Activated CD8-positive, alpha-beta memory T cell treated with anti-CD3 and anti-CD28 coated beads for 4 hours (primary cell): ENCODE results near the gene SLC49A3.
"Not testable (repeated sequence)": the region's sequence is repeated elsewhere in the genome, so short reads cannot be mapped to it uniquely, and the experiment has no call there.

Experiments
- DNase-seq, 2 donors: peaks; one replicate each; pipeline ENCODE4 v3.0.0-alpha.2; 2020; ENCODE audit warnings: low read depth in 2 of 2

The SLC49A3 gene

DNA sequence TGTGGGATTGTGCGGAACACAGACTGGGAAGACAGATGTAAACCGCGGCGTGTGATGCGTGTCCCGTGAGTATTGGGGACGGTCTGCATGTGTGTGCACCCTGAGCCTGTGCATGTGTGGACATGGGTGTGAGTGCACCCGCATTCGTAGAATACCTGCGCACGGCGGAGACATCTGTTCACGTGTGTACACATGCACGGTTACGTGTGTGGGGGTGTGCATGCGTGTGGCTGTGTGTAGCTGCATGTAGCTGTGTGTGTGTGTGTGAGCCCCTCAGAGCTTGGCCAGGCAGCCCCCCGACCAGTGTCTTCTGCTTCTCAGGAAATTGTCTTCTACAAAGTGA is 34.5 kb downstream of the SLC49A3 start:
- DNase-seq: no peak

DNA sequence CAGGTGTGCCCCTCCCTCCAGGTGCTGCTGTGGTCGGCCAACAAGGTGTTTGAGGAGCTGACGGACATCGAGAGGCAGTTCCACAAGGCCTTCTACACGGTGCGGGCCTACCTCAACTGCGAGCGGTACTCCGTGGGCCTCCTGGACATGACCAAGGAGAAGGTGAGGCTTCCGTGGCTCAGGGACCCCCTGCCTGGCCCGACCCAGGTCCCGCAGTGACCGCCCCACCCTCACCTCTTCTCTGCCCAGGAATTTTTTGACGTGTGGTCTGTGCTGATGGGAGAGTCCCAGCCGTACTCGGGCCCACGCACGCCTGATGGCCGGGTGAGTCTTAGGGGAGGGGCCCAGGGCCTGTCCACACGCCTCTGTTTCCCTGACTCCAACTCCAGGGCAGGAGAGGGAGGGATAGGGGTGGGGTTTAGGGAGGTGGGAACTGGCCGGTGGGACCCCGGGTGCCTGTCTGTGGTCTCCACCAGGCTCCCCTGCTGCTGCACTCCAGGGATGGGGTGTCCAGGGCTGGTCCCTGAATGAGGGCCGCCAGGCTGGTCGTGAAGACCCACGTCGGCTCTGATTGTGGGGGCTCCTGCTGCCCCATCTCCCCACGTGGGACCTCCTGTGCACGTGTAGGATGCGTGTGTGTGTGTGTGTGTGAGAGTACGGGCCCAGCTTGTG is 35.0 kb downstream of the SLC49A3 start:
- DNase-seq: no peak

DNA sequence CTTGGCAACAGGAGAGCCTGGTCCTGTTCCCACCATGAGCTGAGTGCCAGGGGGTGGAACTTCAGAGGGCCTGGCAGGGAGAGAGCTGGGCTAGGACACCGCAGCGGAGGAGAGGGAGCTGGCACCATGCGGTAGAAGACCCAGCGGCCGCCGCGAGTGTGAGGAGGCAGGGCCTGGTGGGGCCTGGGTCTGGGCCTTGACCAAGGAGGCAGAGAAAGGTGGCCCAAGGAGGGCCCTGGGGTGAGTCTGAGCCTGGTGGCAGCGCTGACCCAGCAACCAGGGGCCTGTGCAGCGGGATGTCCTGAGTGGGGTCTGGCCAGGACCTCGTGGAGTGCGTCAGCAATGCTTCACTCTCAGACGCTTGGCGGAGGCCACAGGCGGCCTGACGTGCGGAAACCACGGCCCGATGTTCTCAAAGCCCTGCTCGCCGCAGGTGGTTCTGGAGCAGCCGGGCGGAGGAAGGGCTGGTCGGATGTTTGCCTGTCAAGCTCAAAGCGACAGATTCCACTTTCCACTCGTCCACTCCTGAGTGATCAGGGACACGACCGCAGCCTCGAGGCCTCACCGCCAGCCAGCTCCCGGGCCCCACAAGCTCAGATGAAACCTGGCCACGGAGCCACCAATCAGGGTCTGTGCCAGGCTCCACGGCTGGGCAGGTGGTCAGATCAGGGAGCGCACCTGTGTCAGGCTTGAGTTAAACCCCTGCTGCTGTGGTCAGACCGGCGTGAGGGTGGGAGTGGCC is 35.7 kb downstream of the SLC49A3 start:
- no peak for DNase-seq

DNA sequence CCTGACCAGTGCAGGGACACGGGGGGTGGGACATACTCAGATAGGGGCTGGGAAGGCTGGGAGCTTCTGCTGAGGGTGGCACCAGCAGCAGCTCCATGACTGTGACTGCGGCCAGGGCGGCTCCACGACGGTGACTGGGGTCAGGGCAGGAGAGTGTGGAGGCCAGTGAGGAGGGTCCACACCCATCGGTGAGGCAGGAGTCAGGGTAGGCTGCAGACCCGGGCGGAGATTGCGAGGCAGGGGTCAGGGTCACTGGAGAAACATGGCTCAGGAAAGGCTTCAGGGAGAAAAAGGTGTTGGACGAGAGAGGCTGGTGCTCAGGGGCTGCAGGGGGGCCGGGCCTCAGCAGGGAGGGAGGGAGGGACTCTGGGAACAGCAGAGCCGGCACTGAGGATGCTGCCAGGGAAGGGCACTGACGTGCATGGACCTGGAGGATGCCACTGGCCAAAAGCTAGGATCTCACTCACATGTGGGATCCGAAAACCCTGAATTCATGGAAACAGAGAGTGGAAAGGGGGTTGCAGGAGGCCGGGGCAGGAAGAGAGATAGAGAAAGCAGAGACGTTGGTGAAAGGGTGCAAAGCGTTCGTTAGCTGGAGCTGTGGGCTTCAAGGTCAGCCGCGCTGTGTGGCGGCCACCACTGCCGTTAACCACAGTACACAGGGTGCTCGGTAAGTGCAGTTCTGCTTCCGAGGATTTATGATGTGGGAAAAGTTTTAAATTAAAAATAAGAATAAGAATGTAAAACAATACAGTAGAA is 36.9 kb downstream of the SLC49A3 start:
- no peak for DNase-seq

DNA sequence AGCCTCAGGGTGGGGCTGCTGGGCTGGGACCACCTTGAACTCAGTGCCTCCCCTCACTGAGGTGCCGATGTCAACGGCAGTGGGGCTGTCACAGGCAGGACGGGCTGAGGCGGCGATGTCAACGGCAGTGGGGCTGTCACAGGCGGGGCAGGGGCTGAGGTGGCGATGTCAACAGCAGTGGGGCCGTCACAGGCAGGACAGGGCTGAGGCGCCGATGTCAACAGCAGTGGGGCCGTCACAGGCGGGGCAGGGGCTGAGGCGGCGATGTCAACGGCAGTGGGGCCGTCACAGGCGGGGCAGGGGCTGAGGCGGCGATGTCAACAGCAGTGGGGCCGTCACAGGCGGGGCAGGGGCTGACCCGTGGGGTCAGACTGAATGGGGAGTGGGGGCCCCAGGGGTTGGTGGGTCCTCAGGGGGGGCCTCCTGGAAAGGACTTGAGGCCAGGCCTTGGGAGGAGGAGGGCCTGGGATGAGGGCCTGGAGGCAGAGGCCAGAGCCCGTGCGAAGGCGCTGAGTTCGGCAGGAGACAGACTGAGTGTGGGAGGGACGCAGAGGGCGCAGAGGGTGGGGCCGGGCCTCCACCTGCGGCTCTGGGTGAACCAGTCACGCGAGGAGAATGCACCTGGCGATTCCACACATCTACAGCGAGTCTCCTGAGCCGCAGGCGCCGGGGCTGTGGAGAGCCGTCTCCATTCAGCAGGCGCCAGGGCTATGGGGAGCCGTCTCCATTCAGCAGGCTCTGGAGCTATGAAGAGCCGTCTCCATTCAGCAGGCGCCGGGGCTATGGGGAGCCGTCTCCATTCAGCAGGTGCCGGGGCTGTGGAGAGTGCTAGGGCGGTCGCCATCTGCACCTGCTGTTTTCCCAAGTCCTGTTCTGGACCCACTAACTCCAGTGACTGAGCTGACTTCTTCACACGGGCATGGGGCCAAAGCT is 37.7 kb downstream of the SLC49A3 start:
- no peak for DNase-seq

DNA sequence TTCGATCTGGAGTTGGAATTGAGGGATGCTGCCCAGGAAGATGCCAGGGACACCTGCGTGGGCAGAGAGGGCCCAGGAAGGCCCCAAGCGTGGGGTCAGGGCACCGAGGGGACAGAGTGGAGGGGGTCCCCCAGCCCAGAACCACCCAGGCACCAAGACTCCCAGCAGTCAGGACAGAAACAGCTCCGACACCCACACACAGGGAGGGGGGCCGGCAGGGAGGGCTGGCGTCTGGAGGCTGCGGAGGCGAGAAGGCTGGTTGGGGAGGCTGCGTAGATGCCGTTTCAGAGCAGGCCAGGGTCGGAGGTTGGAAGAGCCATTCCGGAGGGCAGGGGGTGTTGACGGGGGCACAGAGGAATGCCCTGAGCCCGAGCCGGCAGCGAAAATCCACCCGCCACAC is 38.5 kb downstream of the SLC49A3 start:
- DNase-seq: no peak

DNA sequence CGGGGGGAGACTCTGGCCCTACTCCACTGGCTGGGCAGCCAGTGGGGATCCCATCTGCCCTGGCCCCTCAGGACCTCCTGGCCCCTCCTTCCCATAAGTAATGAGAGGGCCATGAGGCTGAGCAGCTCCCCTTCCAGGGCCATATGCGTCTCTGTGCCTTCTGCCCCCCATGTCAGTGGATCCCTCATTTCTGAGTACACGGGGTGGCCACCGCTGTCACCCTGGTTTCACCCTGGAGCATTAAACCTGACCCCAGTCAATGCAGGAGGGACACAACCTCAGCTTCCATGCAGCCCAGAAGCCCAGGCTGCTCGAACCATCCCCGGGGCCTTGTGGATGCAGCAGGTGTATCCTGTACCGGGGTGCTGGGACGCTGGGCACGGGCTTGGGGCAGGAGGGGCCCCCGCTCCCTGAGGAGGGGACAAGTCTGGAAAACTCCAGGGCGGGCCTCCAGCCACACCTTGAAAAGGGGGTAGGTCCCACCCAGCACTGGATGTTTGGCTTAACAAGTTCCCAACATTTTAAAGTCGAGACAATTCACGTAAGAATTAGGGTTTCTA is 39.1 kb downstream of the SLC49A3 start:
- no peak for DNase-seq

DNA sequence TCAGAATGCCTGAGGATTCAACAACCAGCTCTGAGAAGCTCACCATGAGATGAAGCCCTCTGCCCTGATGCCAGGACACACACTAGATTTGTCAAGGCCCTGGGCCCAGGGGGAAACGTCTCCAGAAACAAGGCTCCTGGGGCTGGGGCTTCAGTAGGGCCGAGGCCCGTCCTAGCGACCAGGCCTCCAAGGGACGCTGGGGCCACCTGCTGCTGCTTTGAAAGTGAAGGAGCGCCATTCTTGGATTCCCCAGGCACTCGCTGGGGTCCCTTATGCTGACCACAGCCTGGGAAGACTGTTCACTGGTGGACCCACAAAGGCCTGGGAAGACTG is 39.7 kb downstream of the SLC49A3 start:
- no peak for DNase-seq

DNA sequence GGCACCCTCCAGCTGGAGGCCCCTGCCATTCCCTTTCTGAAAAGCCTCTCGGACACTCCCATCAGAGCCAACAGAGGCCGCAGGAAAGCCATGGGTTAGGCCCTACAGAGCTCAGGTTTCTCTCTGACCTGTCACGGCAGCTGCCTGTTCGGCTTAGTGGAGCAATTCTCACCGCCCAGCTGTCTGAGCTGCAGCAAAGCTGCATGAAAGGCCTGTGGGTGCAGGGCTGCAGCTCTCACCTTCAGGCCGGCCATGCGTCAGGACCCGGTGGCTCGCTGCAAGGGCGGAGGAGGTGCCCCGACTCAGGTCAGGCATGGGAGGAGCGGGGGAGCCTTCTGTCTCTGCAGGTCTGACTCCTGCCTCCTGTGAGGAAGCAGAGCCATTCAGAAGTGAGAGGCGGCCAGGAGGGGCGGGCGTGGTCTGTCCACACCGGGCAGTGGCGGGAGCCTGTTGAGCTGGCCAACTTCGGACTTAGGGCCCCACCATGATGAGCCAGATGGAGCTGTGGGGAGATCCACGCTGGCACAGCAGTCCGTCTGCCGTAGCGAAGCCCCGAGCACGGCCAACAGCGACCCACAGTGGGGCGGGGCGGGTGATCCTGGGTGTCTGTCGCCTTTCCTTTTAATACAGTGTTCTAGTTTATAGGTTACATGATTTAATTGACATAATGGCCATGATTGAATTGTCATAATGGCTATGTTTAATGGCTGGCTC is 40.2 kb downstream of the SLC49A3 start:
- no peak for DNase-seq

DNA sequence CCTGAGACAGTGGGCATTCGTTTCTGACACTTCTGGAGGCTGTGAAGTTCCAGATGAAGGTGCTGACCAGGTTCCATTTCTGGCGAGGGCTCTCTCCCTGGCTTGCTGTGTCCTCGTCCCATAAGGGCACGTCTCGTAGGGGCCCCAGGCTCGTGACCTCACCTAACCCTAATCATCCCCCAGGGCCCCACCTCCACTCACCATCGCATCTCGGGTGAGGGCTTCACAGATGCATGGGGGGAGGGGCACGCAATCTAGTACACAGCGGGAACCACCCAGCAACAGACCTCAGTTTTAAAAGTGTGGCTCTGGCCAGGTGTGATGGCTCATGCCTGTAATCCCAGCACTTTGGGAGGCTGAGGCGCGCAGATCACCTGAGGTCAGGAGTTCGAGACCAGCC is 41.5 kb downstream of the SLC49A3 start:
- DNase-seq: no peak

DNA sequence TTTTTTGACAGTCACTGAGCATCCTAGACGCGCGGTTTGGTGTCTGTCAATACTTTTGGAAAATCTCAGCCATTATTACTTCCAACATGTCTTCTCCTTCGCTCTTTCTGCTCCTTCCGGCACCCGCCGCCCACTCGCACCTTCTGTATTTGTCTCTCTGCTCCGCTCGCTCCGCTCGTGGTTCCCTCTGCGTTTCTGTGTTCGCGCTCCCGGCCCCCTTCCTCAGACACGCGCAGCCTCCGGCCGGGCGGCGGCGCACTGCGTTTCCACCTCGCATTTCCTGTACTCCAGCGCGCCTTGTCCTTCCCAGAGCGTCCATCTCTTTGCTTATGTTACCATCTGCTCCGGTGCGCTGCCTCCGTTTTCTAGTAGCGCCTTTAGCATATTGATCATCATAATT is 42.5 kb downstream of the SLC49A3 start:
- DNase-seq: no peak

DNA sequence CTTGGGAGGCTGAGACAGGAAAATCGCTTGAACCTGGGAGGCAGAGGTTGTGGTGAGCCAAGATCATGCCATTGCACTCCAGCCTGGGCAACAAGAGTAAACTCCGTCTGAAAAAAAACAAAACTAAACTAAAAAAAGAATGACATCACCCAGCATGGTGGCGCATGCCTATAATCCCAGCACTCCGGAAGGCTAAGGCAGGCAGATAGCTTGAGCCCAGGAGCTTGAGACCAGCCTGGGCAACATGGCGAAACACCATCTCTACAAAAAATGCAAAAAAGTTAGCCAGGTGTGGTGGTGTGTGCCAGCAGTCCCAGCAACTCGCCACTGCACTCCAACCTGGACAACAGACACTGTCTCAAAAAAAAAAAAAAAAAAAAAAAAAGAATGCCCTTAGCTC is 46.6 kb downstream of the SLC49A3 start:
- not testable (repeated sequence) for DNase-seq

DNA sequence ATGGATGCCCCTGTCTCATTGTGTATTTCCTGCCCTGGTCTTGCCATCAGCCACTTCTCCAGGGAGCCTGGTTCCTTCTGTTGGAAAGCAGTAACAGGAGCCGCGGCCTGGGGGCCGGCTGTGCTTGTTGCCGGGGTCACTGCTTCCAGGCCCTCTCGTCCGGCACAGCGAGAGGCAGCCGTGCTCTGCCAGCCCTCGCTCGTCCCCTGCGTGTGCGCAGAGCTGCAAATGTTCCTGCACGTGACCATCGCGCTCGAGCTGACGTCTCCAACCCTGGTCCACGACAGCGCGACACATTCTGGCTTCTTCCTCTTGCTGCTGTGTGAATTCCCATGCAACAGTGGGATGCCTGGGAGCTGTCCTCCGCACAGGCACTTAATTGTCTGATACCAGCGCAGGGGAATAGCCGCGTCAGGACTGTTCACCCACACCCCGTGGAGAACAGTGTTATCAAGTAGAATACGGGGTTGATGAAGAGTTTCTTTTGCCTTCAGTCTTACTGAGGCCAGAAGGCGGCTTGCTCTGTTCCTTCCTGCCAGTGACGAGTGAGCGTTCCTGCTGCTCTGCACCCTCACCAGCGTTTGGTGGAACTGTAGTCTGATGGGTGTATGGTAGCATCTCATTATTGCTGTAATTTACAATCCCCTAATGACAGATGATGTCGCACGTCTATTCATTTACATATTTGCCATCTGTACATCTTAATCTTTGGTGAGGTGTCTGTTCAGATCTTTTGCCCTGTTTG is 51.2 kb downstream of the SLC49A3 start:
- DNase-seq: no peak

DNA sequence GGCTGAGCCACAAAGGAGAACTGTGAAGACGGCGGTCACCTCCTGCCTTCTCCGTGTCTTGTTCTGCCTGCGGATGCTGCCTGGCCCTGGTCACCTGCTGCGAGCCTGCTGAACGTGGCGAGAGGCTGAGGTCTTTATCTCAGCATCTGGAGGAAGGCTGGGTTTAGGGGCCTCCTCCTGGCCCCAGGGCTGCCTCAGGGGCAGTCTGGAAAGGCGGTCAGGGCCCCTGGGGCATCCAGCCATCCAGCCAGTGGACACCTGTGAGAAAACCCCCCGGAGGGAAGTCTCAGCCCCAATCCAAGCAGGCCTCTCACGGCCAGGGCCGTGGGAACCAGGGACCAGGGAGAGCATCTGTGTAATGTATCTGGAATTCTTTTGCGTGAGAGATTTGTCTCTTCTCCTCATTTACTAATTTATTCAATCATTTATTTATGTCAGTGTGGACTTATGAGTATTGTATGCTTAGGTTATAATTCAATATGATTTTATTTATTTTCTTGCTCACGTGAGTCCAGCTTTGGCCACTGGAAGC is 52.3 kb downstream of the SLC49A3 start:
- DNase-seq: no peak

DNA sequence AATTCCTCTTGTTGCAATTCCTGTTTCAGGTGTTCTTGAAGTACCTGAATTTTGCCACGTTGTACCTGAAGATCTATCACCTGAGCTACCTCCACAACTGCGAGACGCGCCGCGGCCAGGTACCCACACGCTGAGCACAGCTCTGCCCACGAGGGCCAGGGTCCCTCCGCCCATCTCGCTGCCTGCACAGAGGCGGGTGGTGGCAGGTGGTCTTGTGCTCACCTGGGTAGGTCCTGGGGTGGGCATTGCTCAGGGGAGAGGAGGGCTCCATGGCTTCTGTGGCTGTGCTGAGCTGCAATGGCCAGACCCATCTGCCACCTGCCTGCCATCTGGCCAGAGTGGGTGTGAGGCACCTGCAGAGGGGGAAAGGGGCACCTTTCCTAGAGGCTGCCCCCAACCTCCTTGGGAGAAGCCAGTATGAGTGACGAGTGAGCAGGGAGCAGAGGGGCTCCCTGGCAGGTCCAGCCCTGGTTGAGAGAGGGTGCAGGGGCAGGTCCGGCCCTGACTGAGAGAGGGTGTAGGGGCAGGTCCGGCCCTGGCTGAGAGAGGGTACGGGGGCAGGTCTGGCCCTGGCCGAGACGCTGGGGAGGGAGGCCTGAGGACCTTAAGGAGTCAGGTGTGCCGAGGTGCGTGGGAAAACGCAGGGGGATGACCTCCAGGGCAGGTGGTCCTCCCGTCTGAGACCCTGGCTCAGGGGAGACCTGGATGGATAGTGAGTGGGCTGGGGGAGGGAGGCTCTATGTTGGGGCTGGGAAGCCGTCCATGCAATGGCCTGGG is 52.9 kb downstream of the SLC49A3 start:
- DNase-seq: no peak

DNA sequence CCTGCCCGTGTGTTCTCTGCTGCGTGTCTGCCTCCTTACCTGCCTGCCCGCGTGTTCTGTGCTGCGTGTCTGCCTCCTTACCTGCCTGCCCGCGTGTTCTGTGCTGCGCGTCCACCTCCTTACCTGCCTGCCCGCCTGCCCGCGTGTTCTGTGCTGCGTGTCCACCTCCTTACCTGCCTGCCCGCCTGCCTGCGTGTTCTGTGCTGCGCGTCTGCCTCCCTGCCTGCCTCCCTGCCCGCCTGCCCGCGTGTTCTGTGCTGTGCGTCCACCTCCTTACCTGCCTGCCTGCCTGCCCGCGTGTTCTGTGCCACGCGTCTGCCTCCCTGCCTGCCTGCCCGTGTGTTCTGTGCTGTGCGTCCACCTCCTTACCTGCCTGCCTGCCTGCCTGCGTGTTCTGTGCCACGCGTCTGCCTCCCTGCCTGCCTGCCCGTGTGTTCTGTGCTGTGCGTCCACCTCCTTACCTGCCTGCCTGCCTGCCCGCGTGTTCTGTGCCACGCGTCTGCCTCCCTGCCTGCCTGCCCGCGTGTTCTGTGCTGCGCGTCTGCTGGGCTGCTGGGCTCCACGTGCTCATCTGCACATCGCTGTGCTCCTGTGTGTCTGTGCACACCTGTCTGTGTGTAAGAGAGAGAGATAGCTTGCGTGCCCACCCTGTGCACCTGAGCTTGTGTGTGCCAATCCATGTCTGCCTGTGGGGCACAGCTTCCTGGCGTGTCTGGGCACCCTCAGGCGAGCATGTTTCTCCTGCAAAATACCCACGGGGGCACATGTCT is 53.7 kb downstream of the SLC49A3 start:
- DNase-seq: not testable (repeated sequence)

DNA sequence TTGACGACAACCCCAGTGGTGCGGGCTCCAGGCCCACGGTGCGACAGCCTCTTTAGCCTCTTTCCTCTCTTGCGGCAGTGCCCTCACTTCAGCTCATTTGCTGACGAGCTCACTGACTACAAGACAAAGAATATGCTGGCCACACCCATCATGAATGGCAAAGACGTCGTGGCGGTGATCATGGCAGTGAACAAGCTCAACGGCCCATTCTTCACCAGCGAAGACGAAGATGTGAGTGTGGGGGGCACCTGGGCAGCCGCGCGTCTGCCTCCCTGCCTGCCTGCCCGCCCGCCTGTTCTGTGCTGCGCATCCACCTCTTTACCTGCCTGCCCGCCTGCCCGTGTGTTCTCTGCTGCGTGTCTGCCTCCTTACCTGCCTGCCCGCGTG is 54.4 kb downstream of the SLC49A3 start:
- DNase-seq: no peak

DNA sequence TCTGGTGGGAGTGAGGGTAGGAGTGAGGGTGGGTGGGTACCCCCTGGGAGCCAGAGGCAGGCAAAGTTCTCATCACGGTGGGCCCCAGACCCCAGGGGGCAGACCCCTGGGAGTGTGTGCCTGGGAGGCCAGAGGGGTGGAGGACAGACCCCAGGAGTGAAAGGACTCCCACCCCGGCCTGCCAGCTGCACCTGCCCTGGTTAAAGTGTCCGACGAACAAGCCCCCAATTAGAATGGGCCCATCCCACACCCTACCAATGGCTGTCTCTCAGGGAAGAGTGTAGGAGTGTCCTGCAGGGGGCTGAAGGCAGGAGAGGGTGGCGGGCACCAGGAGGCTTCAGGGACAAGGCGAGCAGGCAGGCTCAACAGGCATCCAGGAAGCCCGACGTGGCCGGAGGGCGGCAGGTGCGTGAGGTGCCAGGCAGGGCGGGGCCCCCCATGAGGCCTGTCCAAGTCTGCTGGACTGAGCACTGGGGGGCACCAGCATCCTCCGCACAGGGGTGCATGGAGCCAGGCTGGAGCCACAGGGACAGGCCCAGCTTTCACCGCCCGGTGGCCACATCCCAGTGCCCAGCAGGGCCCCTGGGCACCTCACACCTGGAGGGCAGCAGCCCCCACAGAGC is 54.9 kb downstream of the SLC49A3 start:
- DNase-seq: no peak
